ENCODE data around the gene TNFAIP6.

Gene TNFAIP6

GRCh38 chr2:151409601-151410484 is 52.5 kb downstream of the TNFAIP6 start, which contains the start of gene RIF1 (continued):
- peak; percentile 92 for TF ChIP-seq ZBTB26 (tag by site-specific recombination; optimal IDR thresholded peaks at IDR 0.05)
- TF ChIP-seq ZNF449 (tag by site-specific recombination; IDR thresholded peaks at IDR 0.05) = no peak
- peak; percentile 73 for TF ChIP-seq ZNF335 (tag by site-specific recombination; conservative IDR thresholded peaks at IDR 0.05)
- peak; percentile 88 for TF ChIP-seq ZFHX2 (tag by site-specific recombination; conservative IDR thresholded peaks at IDR 0.05)
- peak; percentile 77 for TF ChIP-seq ZNF76 (tag by site-specific recombination; IDR thresholded peaks at IDR 0.05; ENCODE audit: borderline replicate concordance, low read depth)
- no peak for TF ChIP-seq ZNF488 (tag by site-specific recombination; IDR thresholded peaks at IDR 0.05)
- TF ChIP-seq ZNF302 (tag by site-specific recombination; IDR thresholded peaks at IDR 0.05; ENCODE audit: low read depth) = no peak
- peak; percentile 93 for TF ChIP-seq ZNF10 (tag by site-specific recombination; IDR thresholded peaks at IDR 0.05)
- TF ChIP-seq ZNF571 (tag by site-specific recombination; IDR thresholded peaks at IDR 0.05) = no peak
- 0 out of 2 replicates have a peak, but pooled peaks have one; percentile 72 for TF ChIP-seq ZNF629 (tag by site-specific recombination; IDR thresholded peaks at IDR 0.05)
- 0 out of 2 replicates have a peak, but pooled peaks have one; percentile 16 for TF ChIP-seq PATZ1 (tag by site-specific recombination; IDR thresholded peaks at IDR 0.05)
- TF ChIP-seq ZNF791 (tag by site-specific recombination; IDR thresholded peaks at IDR 0.05) = no peak
- TF ChIP-seq ZBTB20 (tag by site-specific recombination; IDR thresholded peaks at IDR 0.05) = peak; percentile 91
- TF ChIP-seq ZNF843 (tag by site-specific recombination; IDR thresholded peaks at IDR 0.05) = 0 out of 2 replicates have a peak, but pooled peaks have one; percentile 26
- peak; percentile 83 for TF ChIP-seq CTCF (tag by site-specific recombination; IDR thresholded peaks at IDR 0.05)
- no peak for TF ChIP-seq ZNF19 (tag by site-specific recombination; IDR thresholded peaks at IDR 0.05; ENCODE audit: low read depth)
- peak; percentile 61; the same call in 1 of the 2 replicates for TF ChIP-seq ZNF24 (tag by site-specific recombination; IDR thresholded peaks at IDR 0.05)
- TF ChIP-seq ZBTB21 (tag by site-specific recombination; IDR thresholded peaks at IDR 0.05) = no peak
- TF ChIP-seq ZNF341 (tag by site-specific recombination; IDR thresholded peaks at IDR 0.05; ENCODE audit: low read depth) = peak; percentile 94
- no peak for TF ChIP-seq ZNF707 (tag by site-specific recombination; IDR thresholded peaks at IDR 0.05)
- no peak for TF ChIP-seq ZNF354C (tag by site-specific recombination; IDR thresholded peaks at IDR 0.05; ENCODE audit: borderline replicate concordance, low read depth)
- no peak; the same call in 1 of the 2 replicates for TF ChIP-seq TSHZ1 (tag by site-specific recombination; IDR thresholded peaks at IDR 0.05; ENCODE audit: borderline replicate concordance)
- no peak for TF ChIP-seq SETDB1 (IDR thresholded peaks at IDR 0.05; ENCODE audit: insufficient read length, low read length)
- TF ChIP-seq ZNF426 (tag by site-specific recombination; IDR thresholded peaks at IDR 0.05) = no peak
- TF ChIP-seq HOXA7 (CRISPR knock-in tag; IDR thresholded peaks at IDR 0.05; ENCODE audit: borderline replicate concordance) = peak; percentile 50; the same call in 1 of the 2 replicates
- TF ChIP-seq ZNF621 (tag by site-specific recombination; IDR thresholded peaks at IDR 0.05) = no peak
- TF ChIP-seq SCRT1 (tag by site-specific recombination; IDR thresholded peaks at IDR 0.05; ENCODE audit: borderline replicate concordance) = peak; percentile 84
- no peak for TF ChIP-seq ZNF776 (tag by site-specific recombination; IDR thresholded peaks at IDR 0.05; ENCODE audit: borderline replicate concordance)
